ENCODE measurements around the gene HBS1L.
"Not testable (repeated sequence)": the region's sequence is repeated elsewhere in the genome, so short reads cannot be mapped to it uniquely, and the experiment has no call there.

HBS1L gene

GRCh38 chr6:135073756-135074393 lies 19.3 kb upstream of the HBS1L start:
- no peak for DNase-seq

- DNase-seq: no peak
Measured at GRCh38 chr6:135073217-135073616, 18.6 kb upstream of the HBS1L start.

GRCh38 chr6:135072753-135073152 lies 18.1 kb upstream of the HBS1L start:
- DNase-seq: no peak

- DNase-seq: no peak
Measured at GRCh38 chr6:135071541-135071940, 16.9 kb upstream of the HBS1L start.

- DNase-seq: no peak
Measured at GRCh38 chr6:135067911-135068310, 13.3 kb upstream of the HBS1L start.

GRCh38 chr6:135066806-135067205 lies 12.2 kb upstream of the HBS1L start:
- no peak for DNase-seq

GRCh38 chr6:135066397-135066796 lies 11.8 kb upstream of the HBS1L start:
- DNase-seq: no peak

- DNase-seq: no peak
Measured at GRCh38 chr6:135064586-135064985, 10.0 kb upstream of the HBS1L start.

- DNase-seq: no peak
Measured at GRCh38 chr6:135063926-135064325, 9.3 kb upstream of the HBS1L start.

GRCh38 chr6:135062735-135063134 lies 8.1 kb upstream of the HBS1L start:
- DNase-seq: no peak

GRCh38 chr6:135060076-135060475 lies 5.5 kb upstream of the HBS1L start:
- DNase-seq: no peak

GRCh38 chr6:135058299-135058698 lies 3.7 kb upstream of the HBS1L start:
- DNase-seq: not testable (repeated sequence)

GRCh38 chr6:135056632-135057031 lies 2.0 kb upstream of the HBS1L start:
- DNase-seq: no peak

GRCh38 chr6:135054226-135054568 lies 425 bp downstream of the HBS1L start:
- DNase-seq: no peak

GRCh38 chr6:135053406-135053805 lies 1.2 kb downstream of the HBS1L start:
- DNase-seq: no peak

GRCh38 chr6:135052939-135053338 lies 1.7 kb downstream of the HBS1L start:
- DNase-seq: no peak

GRCh38 chr6:135048915-135049314 lies 5.7 kb downstream of the HBS1L start:
- DNase-seq: no peak

GRCh38 chr6:135047336-135047735 lies 7.3 kb downstream of the HBS1L start:
- DNase-seq: no peak

- no peak for DNase-seq
Measured at GRCh38 chr6:135046912-135047311, 7.7 kb downstream of the HBS1L start.

- no peak for DNase-seq
Measured at GRCh38 chr6:135044639-135045038, 10.0 kb downstream of the HBS1L start.

GRCh38 chr6:135043846-135044245 lies 10.8 kb downstream of the HBS1L start:
- no peak for DNase-seq

GRCh38 chr6:135043364-135043763 lies 11.3 kb downstream of the HBS1L start:
- no peak for DNase-seq

- no peak for DNase-seq
Measured at GRCh38 chr6:135038335-135038734, 16.3 kb downstream of the HBS1L start.

- DNase-seq: no peak
Measured at GRCh38 chr6:135037541-135037940, 17.1 kb downstream of the HBS1L start.

- no peak for DNase-seq
Measured at GRCh38 chr6:135036731-135037420, 17.7 kb downstream of the HBS1L start.

Data from right forelimb (tissue), 1 donor.